HEK293 (cell line): Measurements from ENCODE around the gene VAV3.

Experiments
- KLF8 ChIP-seq: fragments of 450-650 bp; formaldehyde crosslinking; IDR thresholded peaks from 2 replicates; pipeline ENCODE4 v1.5.1; 2016; ENCODE audit warnings: missing biosample characterization, missing genetic modification characterization
- ZBTB17 ChIP-seq: fragments of 450-650 bp; formaldehyde crosslinking; IDR thresholded peaks from 2 replicates; pipeline ENCODE4 v1.5.1; 2016; ENCODE audit warnings: missing biosample characterization, missing genetic modification characterization
- ZFHX2 ChIP-seq: fragments of 450-650 bp; formaldehyde crosslinking; conservative IDR thresholded peaks from 2 replicates; pipeline ENCODE4 v1.5.1; 2016; ENCODE audit warnings: missing biosample characterization, missing genetic modification characterization
- TF ChIP-seq, protein P1 (sequence below): fragments of 450-650 bp; formaldehyde crosslinking; IDR thresholded peaks from 2 replicates; pipeline ENCODE4 v1.5.1; 2016; ENCODE audit warnings: missing biosample characterization, missing genetic modification characterization

DNA sequence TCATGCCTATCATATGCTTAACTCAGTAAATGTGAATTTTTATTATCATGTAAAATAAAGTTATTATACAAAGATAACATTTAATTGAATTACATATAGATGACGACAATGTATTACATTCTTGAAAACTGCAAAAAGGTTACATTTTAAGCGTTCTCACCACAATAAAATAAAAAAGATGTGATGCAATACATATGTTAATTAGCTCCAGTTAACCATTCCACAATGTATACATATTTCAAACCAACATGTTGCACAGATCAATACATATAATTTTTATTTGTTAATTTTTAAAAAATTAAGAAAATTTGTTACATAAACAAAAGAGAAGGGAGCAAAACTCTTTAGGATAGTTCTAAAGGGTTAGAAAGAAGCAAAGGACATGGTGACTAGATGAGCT, 183.7 kb downstream of the VAV3 start:
- TF ChIP-seq, protein P1, sequence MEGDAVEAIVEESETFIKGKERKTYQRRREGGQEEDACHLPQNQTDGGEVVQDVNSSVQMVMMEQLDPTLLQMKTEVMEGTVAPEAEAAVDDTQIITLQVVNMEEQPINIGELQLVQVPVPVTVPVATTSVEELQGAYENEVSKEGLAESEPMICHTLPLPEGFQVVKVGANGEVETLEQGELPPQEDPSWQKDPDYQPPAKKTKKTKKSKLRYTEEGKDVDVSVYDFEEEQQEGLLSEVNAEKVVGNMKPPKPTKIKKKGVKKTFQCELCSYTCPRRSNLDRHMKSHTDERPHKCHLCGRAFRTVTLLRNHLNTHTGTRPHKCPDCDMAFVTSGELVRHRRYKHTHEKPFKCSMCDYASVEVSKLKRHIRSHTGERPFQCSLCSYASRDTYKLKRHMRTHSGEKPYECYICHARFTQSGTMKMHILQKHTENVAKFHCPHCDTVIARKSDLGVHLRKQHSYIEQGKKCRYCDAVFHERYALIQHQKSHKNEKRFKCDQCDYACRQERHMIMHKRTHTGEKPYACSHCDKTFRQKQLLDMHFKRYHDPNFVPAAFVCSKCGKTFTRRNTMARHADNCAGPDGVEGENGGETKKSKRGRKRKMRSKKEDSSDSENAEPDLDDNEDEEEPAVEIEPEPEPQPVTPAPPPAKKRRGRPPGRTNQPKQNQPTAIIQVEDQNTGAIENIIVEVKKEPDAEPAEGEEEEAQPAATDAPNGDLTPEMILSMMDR (tag by site-specific recombination), result no peak
- TF ChIP-seq ZFHX2 (no peak), ZBTB17 (tag by site-specific recombination) (no peak), KLF8 (no peak)
